Loucy (cell line): ENCODE measurements around the gene RNASEL.

Experiments
- H2AFZ ChIP-seq: fragments of 200-600 bp; sonication (generic); 2 replicates; pipeline ENCODE4 v1.6.0; 2016; ENCODE audit warnings: antibody characterized with exemption, mild to moderate bottlenecking, low read length, moderate library complexity
- H3F3A ChIP-seq: fragments of 200-600 bp; 2 replicates; pipeline ENCODE4 v1.6.0; 2016; ENCODE audit warnings: antibody characterized with exemption, low read depth, mild to moderate bottlenecking
- H3K27me3 ChIP-seq: fragments of 200-600 bp; sonication (generic); 2 replicates; pipeline ENCODE4 v1.6.1; 2014; ENCODE audit warnings: low read length, mild to moderate bottlenecking; ENCODE audit not compliant: insufficient read depth, poor library complexity, severe bottlenecking
- H3K36me3 ChIP-seq: fragments of 200-600 bp; sonication (generic); 2 replicates; pipeline ENCODE4 v1.6.1; 2016; ENCODE audit warnings: low read length; ENCODE audit not compliant: insufficient read depth
- H3K4me1 ChIP-seq: fragments of 200-600 bp; sonication (generic); 2 replicates; pipeline ENCODE4 v1.5.1; 2014; ENCODE audit warnings: low read length, mild to moderate bottlenecking; ENCODE audit not compliant: insufficient read depth, poor library complexity, severe bottlenecking
- H3K4me2 ChIP-seq: fragments of 200-600 bp; sonication (generic); 2 replicates; pipeline ENCODE4 v1.6.0; 2014; ENCODE audit warnings: antibody characterized with exemption, low read length, low read depth, mild to moderate bottlenecking; ENCODE audit not compliant: poor library complexity, severe bottlenecking
- H3K4me3 ChIP-seq: fragments of 200-600 bp; sonication (generic); 2 replicates; pipeline ENCODE4 v1.5.1; 2014; ENCODE audit warnings: low read length, mild to moderate bottlenecking, mixed read lengths; ENCODE audit not compliant: poor library complexity, severe bottlenecking
- H3K79me2 ChIP-seq: fragments of 200-600 bp; sonication (generic); 2 replicates; pipeline ENCODE4 v1.6.1; 2014; ENCODE audit warnings: low read length; ENCODE audit not compliant: insufficient read depth
- H3K9ac ChIP-seq: fragments of 200-600 bp; sonication (generic); 2 replicates; pipeline ENCODE4 v1.6.0; 2014; ENCODE audit warnings: mild to moderate bottlenecking, low read depth, low read length, moderate library complexity; ENCODE audit not compliant: poor library complexity, severe bottlenecking
- H3K9me2 ChIP-seq: fragments of 200-600 bp; sonication (generic); replicated peaks from 2 replicates; pipeline ENCODE4 v1.6.1; 2016; ENCODE audit warnings: low read depth, low read length, mixed read lengths
- H3K9me3 ChIP-seq: fragments of 200-600 bp; sonication (generic); 2 replicates; pipeline ENCODE4 v1.6.1; 2014; ENCODE audit warnings: mild to moderate bottlenecking, antibody characterized with exemption, low read length, low read depth; ENCODE audit not compliant: insufficient read depth
- H4K20me1 ChIP-seq: fragments of 200-600 bp; sonication (generic); 2 replicates; pipeline ENCODE4 v1.6.0; 2014; ENCODE audit warnings: antibody characterized with exemption, low read length, mild to moderate bottlenecking; ENCODE audit not compliant: insufficient read depth, poor library complexity, severe bottlenecking
- EZH2phosphoT487 ChIP-seq: fragments of 200-600 bp; IDR thresholded peaks from 2 replicates; pipeline ENCODE4 v1.6.1; 2018; ENCODE audit warnings: antibody characterized with exemption, mild to moderate bottlenecking, moderate library complexity, borderline replicate concordance
- TF ChIP-seq, protein P1 (sequence below): fragments of 200-600 bp; sonication (generic); conservative IDR thresholded peaks from 2 replicates; pipeline ENCODE4 v1.5.1; 2014; ENCODE audit warnings: mild to moderate bottlenecking, antibody characterized with exemption, low read length

Gene RNASEL

DNA sequence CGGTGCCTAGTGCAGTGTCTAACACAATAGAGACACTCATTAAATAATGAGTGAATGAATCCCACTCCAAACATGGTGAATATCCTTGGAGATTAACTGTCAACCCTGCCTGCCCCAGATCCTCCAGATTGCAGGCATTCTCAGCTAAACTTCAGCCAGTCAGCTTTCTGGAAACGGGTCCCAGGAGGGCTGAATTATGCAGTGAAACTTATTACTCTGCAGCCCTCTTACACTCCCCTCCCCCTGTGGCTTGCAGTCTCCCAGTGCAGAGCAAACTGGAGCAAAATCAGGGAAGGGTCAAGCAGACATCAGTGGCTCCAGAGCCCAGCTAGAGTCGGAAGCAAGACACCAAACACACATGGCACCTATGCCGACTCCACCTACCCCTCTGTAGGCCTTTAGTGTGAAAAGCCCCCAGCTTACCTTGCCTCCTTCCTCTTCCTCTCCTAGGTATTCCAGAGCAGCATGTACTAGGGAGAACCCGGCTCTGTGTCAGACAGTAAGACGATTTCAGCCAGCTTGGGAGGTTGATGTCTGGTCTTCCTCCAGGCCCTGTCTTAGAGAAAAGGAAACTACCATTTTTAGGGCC, 21.6 kb upstream of the RNASEL start:
- Histone ChIP-seq H3K4me1 (peaks cover 31% of the 10 kb centered on the region), H2AFZ (no peak overlapping the region), H3K4me2 (no peak overlapping the region), H3F3A (0 out of 2 replicates have a peak, but pooled peaks cover 2% of the 10 kb centered on the region), H3K4me3 (no peak overlapping the region), H3K9me3 (no peaks in the 10 kb centered on the region), H3K9ac (no peak overlapping the region), H3K36me3 (no peaks in the 10 kb centered on the region), H3K9me2 (no peaks in the 10 kb centered on the region), H4K20me1 (no peaks in the 10 kb centered on the region), H3K79me2 (no peaks in the 10 kb centered on the region), H3K27me3 (no peaks in the 10 kb centered on the region)
- TF ChIP-seq, protein P1, sequence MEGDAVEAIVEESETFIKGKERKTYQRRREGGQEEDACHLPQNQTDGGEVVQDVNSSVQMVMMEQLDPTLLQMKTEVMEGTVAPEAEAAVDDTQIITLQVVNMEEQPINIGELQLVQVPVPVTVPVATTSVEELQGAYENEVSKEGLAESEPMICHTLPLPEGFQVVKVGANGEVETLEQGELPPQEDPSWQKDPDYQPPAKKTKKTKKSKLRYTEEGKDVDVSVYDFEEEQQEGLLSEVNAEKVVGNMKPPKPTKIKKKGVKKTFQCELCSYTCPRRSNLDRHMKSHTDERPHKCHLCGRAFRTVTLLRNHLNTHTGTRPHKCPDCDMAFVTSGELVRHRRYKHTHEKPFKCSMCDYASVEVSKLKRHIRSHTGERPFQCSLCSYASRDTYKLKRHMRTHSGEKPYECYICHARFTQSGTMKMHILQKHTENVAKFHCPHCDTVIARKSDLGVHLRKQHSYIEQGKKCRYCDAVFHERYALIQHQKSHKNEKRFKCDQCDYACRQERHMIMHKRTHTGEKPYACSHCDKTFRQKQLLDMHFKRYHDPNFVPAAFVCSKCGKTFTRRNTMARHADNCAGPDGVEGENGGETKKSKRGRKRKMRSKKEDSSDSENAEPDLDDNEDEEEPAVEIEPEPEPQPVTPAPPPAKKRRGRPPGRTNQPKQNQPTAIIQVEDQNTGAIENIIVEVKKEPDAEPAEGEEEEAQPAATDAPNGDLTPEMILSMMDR: no peak
- TF ChIP-seq EZH2phosphoT487: no peak

DNA sequence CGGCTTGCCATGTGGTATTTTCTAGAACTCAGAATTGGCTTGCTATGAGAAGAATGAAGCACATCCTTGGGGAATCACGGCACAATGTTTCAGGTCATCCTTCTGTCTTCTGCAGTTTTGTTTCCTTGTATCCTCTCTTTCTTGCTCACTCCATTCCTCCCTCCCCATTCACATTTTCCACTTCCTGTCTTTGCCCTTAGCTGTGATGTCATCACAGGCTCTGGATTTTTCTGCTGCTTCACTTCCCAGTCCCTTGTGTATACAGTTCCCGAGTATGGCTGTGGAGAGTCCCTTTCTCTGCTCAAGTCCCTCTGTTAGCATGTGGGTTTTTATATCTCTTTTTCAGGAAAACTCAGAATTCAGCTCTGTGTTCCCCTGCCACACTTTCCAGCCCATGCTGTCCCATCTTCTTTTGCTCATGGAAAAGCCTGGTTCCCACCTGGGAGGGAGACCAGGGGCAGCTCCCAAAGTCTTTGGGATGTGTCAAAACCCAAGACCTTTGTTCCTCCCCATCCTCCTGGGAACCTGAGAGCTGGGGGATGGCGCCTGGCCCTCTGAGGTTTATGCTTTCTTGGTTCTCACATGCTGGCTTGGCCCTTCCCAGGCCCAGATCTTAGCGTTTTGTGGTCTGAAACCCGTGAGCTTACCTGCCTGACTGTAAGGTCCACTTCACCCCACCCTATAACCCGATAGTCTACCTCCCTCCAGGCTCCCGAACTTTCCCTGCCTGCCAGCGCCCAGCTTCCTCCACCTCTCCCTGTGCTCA, 20.0 kb upstream of the RNASEL start:
- Histone ChIP-seq H2AFZ (no peak overlapping the region), H3K9ac (no peak overlapping the region), H3K27me3 (no peaks in the 10 kb centered on the region), H3K4me2 (no peak overlapping the region), H3K9me3 (no peaks in the 10 kb centered on the region), H3K79me2 (no peaks in the 10 kb centered on the region), H3F3A (no peaks in the 10 kb centered on the region), H3K4me3 (no peak overlapping the region), H4K20me1 (no peaks in the 10 kb centered on the region), H3K9me2 (no peaks in the 10 kb centered on the region), H3K36me3 (no peaks in the 10 kb centered on the region), H3K4me1 (peaks cover 30% of the 10 kb centered on the region)
- TF ChIP-seq, protein P1: no peak
- TF ChIP-seq EZH2phosphoT487: no peak

DNA sequence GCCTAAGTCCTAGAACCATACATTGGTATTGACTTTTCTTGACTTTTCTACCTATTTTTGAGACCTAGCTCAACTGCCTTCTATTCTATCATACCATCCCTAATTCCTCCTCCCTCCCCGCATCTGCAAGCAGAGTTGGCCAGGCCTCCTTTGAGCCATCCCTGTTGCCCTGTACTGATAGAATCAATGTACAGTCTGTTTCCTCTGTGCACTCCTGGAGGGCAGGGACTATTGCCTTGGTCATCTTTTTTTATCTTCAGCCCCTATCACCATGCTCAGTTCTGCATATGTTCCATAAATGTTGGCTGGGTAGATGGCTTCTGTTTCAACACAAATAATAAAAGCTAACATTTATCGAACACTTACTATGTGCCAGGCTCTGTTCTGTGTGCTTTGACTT, 19.2 kb upstream of the RNASEL start:
- H3K4me2 ChIP-seq: no peak overlapping the region
- no peaks in the 10 kb centered on the region for H3K36me3 ChIP-seq
- 0 out of 2 replicates have a peak, but pooled peaks cover 1% of the 10 kb centered on the region for H3K79me2 ChIP-seq
- peaks cover 30% of the 10 kb centered on the region for H3K4me1 ChIP-seq
- no peak overlapping the region for H2AFZ ChIP-seq
- H3K9ac ChIP-seq: no peak overlapping the region
- H3K4me3 ChIP-seq: no peak overlapping the region
- H3F3A ChIP-seq: no peaks in the 10 kb centered on the region
- no peaks in the 10 kb centered on the region for H3K9me2 ChIP-seq
- no peaks in the 10 kb centered on the region for H4K20me1 ChIP-seq
- no peak for TF ChIP-seq EZH2phosphoT487
- TF ChIP-seq, protein P1: no peak
- no peaks in the 10 kb centered on the region for H3K27me3 ChIP-seq
- H3K9me3 ChIP-seq: no peaks in the 10 kb centered on the region
